H1 (cell line): Measurements from ENCODE around the gene ZNF423. TPM values are rescaled to one million over a fixed set of nuclear protein-coding genes. Genes with fewer than 3 reads are reported as not detected.

ENCODE experiments used
- HDAC6 ChIP-seq: IDR thresholded peaks from one replicate; pipeline ENCODE4 v1.7.1; 2012; ENCODE audit warnings: low read depth, mild to moderate bottlenecking, inconsistent platforms, low read length, moderate library complexity
- ZNF274 ChIP-seq: IDR thresholded peaks from 2 replicates; pipeline ENCODE4 v1.7.0; 2012; ENCODE audit warnings: low read length, borderline replicate concordance; ENCODE audit errors: extremely low read depth
- polyA plus RNA-seq, 7 experiments: library from polyadenylated mRNA; depleted of rRNA in 3 of 7; stranded (reverse) in 5 of 7; unstranded in 2 of 7; fragments of >200 nt in 5 of 7; fragments of 200-250 nt in 2 of 7; gene quantifications; 1 replicate in 5 of 7; 2 replicates in 1 of 7; 4 replicates in 1 of 7; pipeline versions ENCODE4 v1.2.1 to v1.2.3, GENCODE V29; 2011 to 2013; ENCODE audit warnings: missing spikeins in 2 of 7, mixed read lengths in 2 of 7
- total RNA-seq: library from RNA; stranded (reverse); fragmentation: NEBNext Ultra II Directional; extraction: Animal tissue kit (Norgen Biotek cat#: 25700); gene quantifications from 2 replicates; pipeline ENCODE4 v1.2.1, GENCODE V29; 2021

Gene ZNF423
- total and polyA plus RNA-seq, 2 of the 8 experiments (the other 6 are each of a cell fraction or from before 2014, with no cell fraction given) = 38.2 to 52.3 TPM

DNA sequence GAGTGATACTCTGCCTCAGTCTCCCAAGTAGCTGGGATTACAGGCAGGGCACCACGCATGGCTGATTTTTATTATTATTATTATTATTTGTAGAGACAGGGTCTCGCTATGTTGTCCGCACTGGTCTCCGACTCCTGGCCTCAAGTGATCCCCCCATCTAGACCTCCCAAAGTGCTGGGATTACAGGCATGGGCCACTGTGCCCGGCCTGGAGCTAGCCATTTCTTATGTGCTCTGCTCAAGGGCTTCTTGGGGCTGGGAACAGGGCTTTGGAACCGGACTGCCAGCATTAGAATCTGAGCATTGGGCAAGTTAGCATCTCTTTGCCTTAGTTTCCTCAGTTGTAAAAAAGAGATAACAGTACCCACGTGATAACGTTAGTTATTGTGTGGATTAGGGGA, 371.0 kb downstream of the ZNF423 start (continued):
- TF ChIP-seq HDAC6 (no peak), ZNF274 (no peak)
